Fibroblast of mammary gland (primary cell): ENCODE data around the gene HPSE.

Experiments used
- DNase-seq: peaks from one replicate; pipeline ENCODE4 v3.0.0-alpha.2; 2010; ENCODE audit warnings: low read depth
- H3K4me3 ChIP-seq: 2 replicates; pipeline ENCODE4 v1.5.1; 2011; ENCODE audit warnings: low read depth, mild to moderate bottlenecking, low read length, moderate library complexity; ENCODE audit not compliant: control insufficient read depth
- CTCF ChIP-seq: conservative IDR thresholded peaks from 2 replicates; pipeline ENCODE4 v1.5.1; 2011; ENCODE audit warnings: low read depth, low read length, inconsistent platforms; ENCODE audit not compliant: control insufficient read depth, insufficient read depth

Gene HPSE

GRCh38 chr4:83262682-83263081 is 72.0 kb downstream of the HPSE start:
- TF ChIP-seq CTCF, result no peak
- no peak for DNase-seq
- H3K4me3 ChIP-seq, result no peak overlapping the region

GRCh38 chr4:83261307-83261706 is 73.3 kb downstream of the HPSE start:
- H3K4me3 ChIP-seq, result no peak overlapping the region
- DNase-seq, result no peak
- TF ChIP-seq CTCF, result no peak

- no peak for TF ChIP-seq CTCF
- no peak overlapping the region for H3K4me3 ChIP-seq
- DNase-seq, result no peak
Observed at GRCh38 chr4:83259586-83259985, 75.1 kb downstream of the HPSE start.

- no peak overlapping the region for H3K4me3 ChIP-seq
- peak; percentile 21 for DNase-seq
- no peak for TF ChIP-seq CTCF
Observed at GRCh38 chr4:83258461-83258860, 76.2 kb downstream of the HPSE start.

- TF ChIP-seq CTCF, result no peak
- no peak for DNase-seq
- H3K4me3 ChIP-seq, result no peak overlapping the region
Observed at GRCh38 chr4:83257811-83258210, 76.8 kb downstream of the HPSE start.

GRCh38 chr4:83255584-83255983 is 79.1 kb downstream of the HPSE start:
- DNase-seq, result peak; percentile 85
- TF ChIP-seq CTCF, result no peak
- no peak overlapping the region for H3K4me3 ChIP-seq

GRCh38 chr4:83252782-83253405 is 81.8 kb downstream of the HPSE start:
- no peak overlapping the region for H3K4me3 ChIP-seq
- DNase-seq, result peak; percentile 66
- TF ChIP-seq CTCF, result peak; percentile 79
